ENCODE data around the gene CTSC. TPM values are rescaled to one million over a fixed set of nuclear protein-coding genes. Genes with fewer than 3 reads are reported as not detected.
A peak's percentile ranks its signal among the peaks of the same experiment; 100 is the strongest.

CTSC gene
- total RNA-seq, 1 donor from 2014 or later = 109 TPM

DNA sequence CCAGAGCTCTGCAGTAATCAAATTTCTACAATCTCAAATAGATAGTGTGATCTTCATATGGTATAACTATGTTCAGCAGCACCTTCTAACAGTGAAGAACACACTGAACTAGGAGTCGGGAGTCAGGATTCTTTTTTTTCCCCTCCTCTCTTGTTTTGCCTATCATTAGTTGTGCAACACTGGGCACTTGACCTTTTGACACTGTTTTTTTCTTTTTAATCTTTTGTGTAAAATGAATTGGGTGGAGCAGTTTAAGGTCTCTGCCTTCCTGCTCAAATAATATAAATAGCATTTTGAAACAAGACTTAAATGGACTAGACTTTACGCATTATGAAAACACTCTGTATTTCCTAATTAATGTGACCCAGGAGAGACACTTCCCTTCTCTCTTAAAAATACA, 39.7 kb downstream of the CTSC start:
- Histone ChIP-seq H3K36me3 (ENCODE audit: control insufficient read depth, insufficient read depth, low read length) (peaks cover 1% of the 10 kb centered on the region), H3K27me3 (ENCODE audit: control insufficient read depth, insufficient read depth, low read length) (no peaks in the 10 kb centered on the region), H3K4me3 (ENCODE audit: low read depth, low read length) (no peak overlapping the region)
- TF ChIP-seq, protein P1, sequence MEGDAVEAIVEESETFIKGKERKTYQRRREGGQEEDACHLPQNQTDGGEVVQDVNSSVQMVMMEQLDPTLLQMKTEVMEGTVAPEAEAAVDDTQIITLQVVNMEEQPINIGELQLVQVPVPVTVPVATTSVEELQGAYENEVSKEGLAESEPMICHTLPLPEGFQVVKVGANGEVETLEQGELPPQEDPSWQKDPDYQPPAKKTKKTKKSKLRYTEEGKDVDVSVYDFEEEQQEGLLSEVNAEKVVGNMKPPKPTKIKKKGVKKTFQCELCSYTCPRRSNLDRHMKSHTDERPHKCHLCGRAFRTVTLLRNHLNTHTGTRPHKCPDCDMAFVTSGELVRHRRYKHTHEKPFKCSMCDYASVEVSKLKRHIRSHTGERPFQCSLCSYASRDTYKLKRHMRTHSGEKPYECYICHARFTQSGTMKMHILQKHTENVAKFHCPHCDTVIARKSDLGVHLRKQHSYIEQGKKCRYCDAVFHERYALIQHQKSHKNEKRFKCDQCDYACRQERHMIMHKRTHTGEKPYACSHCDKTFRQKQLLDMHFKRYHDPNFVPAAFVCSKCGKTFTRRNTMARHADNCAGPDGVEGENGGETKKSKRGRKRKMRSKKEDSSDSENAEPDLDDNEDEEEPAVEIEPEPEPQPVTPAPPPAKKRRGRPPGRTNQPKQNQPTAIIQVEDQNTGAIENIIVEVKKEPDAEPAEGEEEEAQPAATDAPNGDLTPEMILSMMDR (IDR thresholded peaks at IDR 0.05; ENCODE audit: insufficient read depth, low read length, poor library complexity, severe bottlenecking) = no peak
- DNase-seq (ENCODE audit: low read depth) = no peak

GRCh38 chr11:88297421-88297820, 40.1 kb downstream of the CTSC start:
- no peak for DNase-seq (ENCODE audit: low read depth)
- Histone ChIP-seq H3K4me3 (ENCODE audit: low read depth, low read length) (no peak overlapping the region), H3K36me3 (ENCODE audit: control insufficient read depth, insufficient read depth, low read length) (peaks cover 1% of the 10 kb centered on the region), H3K27me3 (ENCODE audit: control insufficient read depth, insufficient read depth, low read length) (no peaks in the 10 kb centered on the region)
- TF ChIP-seq, protein P1 (IDR thresholded peaks at IDR 0.05; ENCODE audit: insufficient read depth, low read length, poor library complexity, severe bottlenecking) = no peak

GRCh38 chr11:88295028-88295427, 42.5 kb downstream of the CTSC start:
- no peak for DNase-seq (ENCODE audit: low read depth)
- Histone ChIP-seq H3K27me3 (ENCODE audit: control insufficient read depth, insufficient read depth, low read length) (no peaks in the 10 kb centered on the region), H3K36me3 (ENCODE audit: control insufficient read depth, insufficient read depth, low read length) (peaks cover 1% of the 10 kb centered on the region), H3K4me3 (ENCODE audit: low read depth, low read length) (no peak overlapping the region)
- TF ChIP-seq, protein P1 (IDR thresholded peaks at IDR 0.05; ENCODE audit: insufficient read depth, low read length, poor library complexity, severe bottlenecking) = no peak

- H3K4me3 ChIP-seq (ENCODE audit: low read depth, low read length) = no peak overlapping the region
- DNase-seq (ENCODE audit: low read depth) = no peak
- H3K27me3 ChIP-seq (ENCODE audit: control insufficient read depth, insufficient read depth, low read length) = no peaks in the 10 kb centered on the region
- TF ChIP-seq, protein P1 (IDR thresholded peaks at IDR 0.05; ENCODE audit: insufficient read depth, low read length, poor library complexity, severe bottlenecking) = no peak
- H3K36me3 ChIP-seq (ENCODE audit: control insufficient read depth, insufficient read depth, low read length) = peaks cover 1% of the 10 kb centered on the region
Measured at GRCh38 chr11:88293931-88294330, 43.6 kb downstream of the CTSC start.

- TF ChIP-seq, protein P1 (IDR thresholded peaks at IDR 0.05; ENCODE audit: insufficient read depth, low read length, poor library complexity, severe bottlenecking) = peak; percentile 12
- Histone ChIP-seq H3K4me3 (ENCODE audit: low read depth, low read length) (no peak overlapping the region), H3K27me3 (ENCODE audit: control insufficient read depth, insufficient read depth, low read length) (no peaks in the 10 kb centered on the region), H3K36me3 (ENCODE audit: control insufficient read depth, insufficient read depth, low read length) (peaks cover 1% of the 10 kb centered on the region)
- DNase-seq (ENCODE audit: low read depth) = no peak
Measured at GRCh38 chr11:88292171-88292843, 45.2 kb downstream of the CTSC start.

DNA sequence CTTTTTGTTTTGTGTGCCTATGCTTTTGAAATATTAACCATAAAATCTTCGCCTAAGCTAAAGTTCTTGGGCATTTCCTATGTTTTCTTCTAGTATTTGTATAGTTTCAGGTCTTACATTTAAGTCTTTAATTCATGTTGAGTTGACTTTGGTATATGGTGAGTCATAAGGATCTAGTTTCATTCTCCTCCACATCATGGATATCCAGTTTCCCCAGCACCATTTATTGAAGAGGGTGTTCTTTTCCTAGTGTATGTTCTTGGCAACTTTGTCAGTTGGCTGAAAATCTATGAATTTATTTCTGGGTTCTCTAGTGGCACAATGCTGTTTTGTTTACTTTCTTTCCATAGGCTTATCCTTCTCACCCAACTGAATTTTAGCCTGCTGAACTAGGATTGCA, 49.0 kb downstream of the CTSC start:
- TF ChIP-seq, protein P1 (IDR thresholded peaks at IDR 0.05; ENCODE audit: insufficient read depth, low read length, poor library complexity, severe bottlenecking) = no peak
- DNase-seq (ENCODE audit: low read depth) = no peak
- no peaks in the 10 kb centered on the region for H3K27me3 ChIP-seq (ENCODE audit: control insufficient read depth, insufficient read depth, low read length)
- no peaks in the 10 kb centered on the region for H3K36me3 ChIP-seq (ENCODE audit: control insufficient read depth, insufficient read depth, low read length)
- no peak overlapping the region for H3K4me3 ChIP-seq (ENCODE audit: low read depth, low read length)

Data from kidney epithelial cell (primary cell).